Ovary (tissue), 3 donors: ENCODE data around the gene ANKK1.

Experiments used
- POLR2A ChIP-seq: fragments of 450-650 bp; IDR thresholded peaks from one replicate; pipeline ENCODE4 v1.6.1; 2017; ENCODE audit warnings: antibody characterized with exemption, mild to moderate bottlenecking, moderate library complexity
- TF ChIP-seq, protein P1 (sequence below), 3 donors: fragments of 450-650 bp in 2 of 3; fragments of 200-600 bp in 1 of 3; IDR thresholded peaks; one replicate each; pipeline versions ENCODE4 v1.5.1 to v1.8.0; 2016 to 2022; ENCODE audit warnings: antibody characterized with exemption in 3 of 3, mild to moderate bottlenecking in 1 of 3
- donor health status: DM: no; HTN: no; CAD: no.

DNA sequence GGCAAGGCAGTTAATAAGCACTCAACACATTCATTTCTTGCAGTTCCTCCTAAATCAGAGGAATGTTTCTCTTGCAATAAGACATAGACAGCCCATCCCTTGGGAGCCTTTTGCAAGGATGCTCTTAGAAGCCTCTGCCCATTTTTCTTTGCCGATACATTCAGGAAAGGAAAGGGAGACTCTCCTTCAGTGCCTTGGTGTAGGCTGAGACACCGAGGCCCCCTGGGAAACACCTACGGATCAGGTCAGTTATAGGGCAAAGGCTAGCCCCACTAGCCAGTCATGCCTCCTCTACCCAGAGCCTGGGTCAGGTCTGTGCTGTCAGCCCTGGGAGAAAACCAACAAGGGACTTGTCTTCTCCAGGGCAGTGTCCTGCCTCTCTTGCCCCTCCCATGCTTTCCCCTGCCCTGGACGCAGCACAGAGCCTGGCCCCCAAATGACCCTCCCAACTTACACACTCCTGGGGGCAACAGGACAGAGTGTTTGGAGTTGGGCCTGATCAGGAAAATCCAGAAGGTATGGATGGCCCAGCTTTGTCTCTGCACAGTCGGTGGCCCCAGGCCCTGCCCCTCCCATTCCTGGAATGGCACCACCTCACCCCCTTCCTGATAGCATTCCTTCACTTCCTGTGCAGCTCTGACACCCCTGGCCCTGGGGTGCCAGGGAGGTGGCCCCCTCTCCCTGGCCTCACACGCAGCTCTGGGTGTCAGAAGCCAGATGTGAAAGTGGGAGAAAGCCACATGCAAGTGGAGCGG is 18.3 kb downstream of the ANKK1 start:
- TF ChIP-seq, protein P1, sequence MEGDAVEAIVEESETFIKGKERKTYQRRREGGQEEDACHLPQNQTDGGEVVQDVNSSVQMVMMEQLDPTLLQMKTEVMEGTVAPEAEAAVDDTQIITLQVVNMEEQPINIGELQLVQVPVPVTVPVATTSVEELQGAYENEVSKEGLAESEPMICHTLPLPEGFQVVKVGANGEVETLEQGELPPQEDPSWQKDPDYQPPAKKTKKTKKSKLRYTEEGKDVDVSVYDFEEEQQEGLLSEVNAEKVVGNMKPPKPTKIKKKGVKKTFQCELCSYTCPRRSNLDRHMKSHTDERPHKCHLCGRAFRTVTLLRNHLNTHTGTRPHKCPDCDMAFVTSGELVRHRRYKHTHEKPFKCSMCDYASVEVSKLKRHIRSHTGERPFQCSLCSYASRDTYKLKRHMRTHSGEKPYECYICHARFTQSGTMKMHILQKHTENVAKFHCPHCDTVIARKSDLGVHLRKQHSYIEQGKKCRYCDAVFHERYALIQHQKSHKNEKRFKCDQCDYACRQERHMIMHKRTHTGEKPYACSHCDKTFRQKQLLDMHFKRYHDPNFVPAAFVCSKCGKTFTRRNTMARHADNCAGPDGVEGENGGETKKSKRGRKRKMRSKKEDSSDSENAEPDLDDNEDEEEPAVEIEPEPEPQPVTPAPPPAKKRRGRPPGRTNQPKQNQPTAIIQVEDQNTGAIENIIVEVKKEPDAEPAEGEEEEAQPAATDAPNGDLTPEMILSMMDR (IDR thresholded peaks at IDR 0.05): no peak
- TF ChIP-seq POLR2A: no peak
